Thyroid gland (tissue), 4 donors: ENCODE measurements around the gene TIMM17B. TPM values are rescaled to one million over a fixed set of nuclear protein-coding genes. Genes with fewer than 3 reads are reported as not detected.

Experiments used
- DNase-seq, 2 donors: peaks; one replicate each; pipeline ENCODE4 v3.0.0-alpha.2; 2019
- H3K27ac ChIP-seq, 3 donors: fragments of 200-600 bp; sonication (generic); 1 replicate in 2 of 3; 2 replicates in 1 of 3; pipeline ENCODE4 v1.5.1; 2016 to 2019; ENCODE audit warnings: mild to moderate bottlenecking in 1 of 3, moderate library complexity in 1 of 3
- H3K27me3 ChIP-seq: fragments of 200-600 bp; sonication (generic); one replicate; pipeline ENCODE4 v1.5.1; 2019
- H3K36me3 ChIP-seq, 2 donors: fragments of 200-600 bp; sonication (generic); one replicate each; pipeline ENCODE4 v1.5.1; 2016 to 2019
- H3K4me1 ChIP-seq, 2 donors: fragments of 200-600 bp; sonication (generic); one replicate each; pipeline ENCODE4 v1.5.1; 2017 to 2019
- H3K4me3 ChIP-seq, 3 donors: fragments of 200-600 bp; sonication (generic); replicated peaks in 1 of 3; 1 replicate in 2 of 3; 2 replicates in 1 of 3; pipeline ENCODE4 v1.5.1; 2016; ENCODE audit warnings: mild to moderate bottlenecking in 1 of 3
- H3K9me3 ChIP-seq: fragments of 200-600 bp; sonication (generic); one replicate; pipeline ENCODE4 v1.5.1; 2017
- POLR2A ChIP-seq, 2 donors: fragments of 450-650 bp; IDR thresholded peaks; one replicate each; pipeline ENCODE4 v1.6.1; 2017; ENCODE audit warnings: antibody characterized with exemption in 2 of 2, mild to moderate bottlenecking in 2 of 2, moderate library complexity in 1 of 2
- WGBS, 2 donors: methylation state at CpG; one replicate each; pipeline ENCODE4 v1.1.5; 2017; 5-methylcytosine and 5-hydroxymethylcytosine counted together
- intact Hi-C: fragments of 100-400 bp; cut with DNase I; formaldehyde crosslinking; loops from one replicate; pipeline ENCODE4 v1.15.1; 2023
- total RNA-seq, 4 donors: library from RNA; depleted of rRNA; stranded (reverse); fragments of >200 nt; gene quantifications; one replicate each; pipeline ENCODE4 v1.2.3, GENCODE V29; 2016
- TF ChIP-seq, protein P1 (sequence below), 6 experiments: fragments of 200-600 bp in 3 of 6; fragments of 450-650 bp in 3 of 6; sonication (generic) in 3 of 6; IDR thresholded peaks; one replicate each; pipeline ENCODE4 v1.5.1; 2016 to 2019; ENCODE audit warnings: antibody characterized with exemption in 6 of 6, mild to moderate bottlenecking in 2 of 6, inconsistent platforms in 1 of 6, moderate library complexity in 1 of 6

The TIMM17B gene
- total RNA-seq, 4 donors from 2014 or later, result 34.3 to 53.1 (median 41.2) TPM

DNA sequence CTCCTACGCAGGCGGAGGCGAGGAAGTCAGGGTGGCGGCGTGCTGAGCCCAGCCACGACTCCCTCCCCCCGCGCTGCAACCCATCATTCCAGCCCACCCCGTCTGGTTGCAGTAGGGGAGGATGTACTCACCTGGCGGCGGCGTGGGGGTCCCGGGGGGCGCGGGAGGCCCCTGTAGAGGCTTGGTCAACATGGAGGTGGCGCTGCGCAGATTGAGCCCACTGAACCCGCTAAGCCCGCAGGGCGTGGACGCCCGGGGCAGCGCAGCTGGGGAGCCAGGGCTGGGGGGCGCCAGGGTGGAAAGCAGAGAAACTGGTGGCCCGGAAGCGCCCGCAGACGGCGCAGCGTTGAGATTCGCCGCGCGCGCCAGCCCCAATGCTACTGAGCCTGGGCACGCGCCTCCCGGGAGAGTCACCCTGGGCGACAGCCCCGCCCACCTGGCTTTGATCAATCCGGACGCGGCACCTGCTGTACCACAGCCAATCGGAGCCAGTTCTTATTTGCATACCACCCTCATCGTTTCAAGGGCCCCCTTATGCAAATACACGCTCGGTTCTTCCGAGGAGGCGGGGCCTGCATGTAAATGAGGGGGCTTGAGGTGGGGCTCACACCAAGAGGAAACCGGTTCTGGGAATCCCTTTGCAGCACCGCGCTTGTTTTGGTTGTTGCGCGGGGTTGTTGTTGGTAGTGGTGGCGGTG lies 21.2 kb upstream of the TIMM17B start, which contains the start of gene PIM2:
PIM2 (minus strand) TSS at position 382 of the 698 bp plus-strand sequence; CDS start at position 192, 190 bp downstream.
- no peaks in the 10 kb centered on the region for H3K27me3 ChIP-seq
- H3K4me1 ChIP-seq, result peaks cover 4 to 12% of the 10 kb centered on the region in 2 donors
- TF ChIP-seq, protein P1, sequence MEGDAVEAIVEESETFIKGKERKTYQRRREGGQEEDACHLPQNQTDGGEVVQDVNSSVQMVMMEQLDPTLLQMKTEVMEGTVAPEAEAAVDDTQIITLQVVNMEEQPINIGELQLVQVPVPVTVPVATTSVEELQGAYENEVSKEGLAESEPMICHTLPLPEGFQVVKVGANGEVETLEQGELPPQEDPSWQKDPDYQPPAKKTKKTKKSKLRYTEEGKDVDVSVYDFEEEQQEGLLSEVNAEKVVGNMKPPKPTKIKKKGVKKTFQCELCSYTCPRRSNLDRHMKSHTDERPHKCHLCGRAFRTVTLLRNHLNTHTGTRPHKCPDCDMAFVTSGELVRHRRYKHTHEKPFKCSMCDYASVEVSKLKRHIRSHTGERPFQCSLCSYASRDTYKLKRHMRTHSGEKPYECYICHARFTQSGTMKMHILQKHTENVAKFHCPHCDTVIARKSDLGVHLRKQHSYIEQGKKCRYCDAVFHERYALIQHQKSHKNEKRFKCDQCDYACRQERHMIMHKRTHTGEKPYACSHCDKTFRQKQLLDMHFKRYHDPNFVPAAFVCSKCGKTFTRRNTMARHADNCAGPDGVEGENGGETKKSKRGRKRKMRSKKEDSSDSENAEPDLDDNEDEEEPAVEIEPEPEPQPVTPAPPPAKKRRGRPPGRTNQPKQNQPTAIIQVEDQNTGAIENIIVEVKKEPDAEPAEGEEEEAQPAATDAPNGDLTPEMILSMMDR (IDR thresholded peaks at IDR 0.05), result peak in 1 of 6 experiments; percentile 5
- peak; percentile 47 to 97 for TF ChIP-seq POLR2A (IDR thresholded peaks at IDR 0.05)
- H3K27ac ChIP-seq, result peak within 1 kb of the TSS; percentile 33 to 87 (median 80)
- H3K9me3 ChIP-seq, result no peaks in the 10 kb centered on the region
- peak; percentile 94 to 95 for DNase-seq
- intact Hi-C loops, result no loop called here
- peaks cover 13 to 15% of the 10 kb centered on the region in 2 donors for H3K36me3 ChIP-seq
- H3K4me3 ChIP-seq, result peak within 1 kb of the TSS in 2 of 3 donors; percentile 42
- WGBS, 2 donors, result 0% methylated on average over 5 to 8 of the region's 55 CpGs

DNA sequence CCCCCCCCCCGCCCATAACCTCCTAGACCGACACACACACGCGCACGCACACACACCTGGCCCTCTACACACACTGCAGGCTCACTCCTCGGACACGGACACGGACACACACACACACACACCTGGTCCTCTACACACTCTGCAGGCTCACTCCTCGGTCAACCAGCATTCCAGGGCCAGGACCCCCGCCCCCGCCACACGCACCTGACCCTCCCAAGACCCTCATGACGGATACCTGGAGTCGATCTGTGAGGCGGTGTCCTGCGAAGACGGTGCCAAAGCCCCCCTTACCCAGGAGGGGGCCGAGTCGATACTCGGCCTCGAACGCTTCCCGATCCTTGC lies 20.7 kb upstream of the TIMM17B start:
- H3K36me3 ChIP-seq, result peaks cover 8 to 10% of the 10 kb centered on the region in 2 donors
- intact Hi-C loops, result no loop called here
- no CpG with 5 or more reads among the region's 23 CpGs for WGBS, 2 donors

DNA sequence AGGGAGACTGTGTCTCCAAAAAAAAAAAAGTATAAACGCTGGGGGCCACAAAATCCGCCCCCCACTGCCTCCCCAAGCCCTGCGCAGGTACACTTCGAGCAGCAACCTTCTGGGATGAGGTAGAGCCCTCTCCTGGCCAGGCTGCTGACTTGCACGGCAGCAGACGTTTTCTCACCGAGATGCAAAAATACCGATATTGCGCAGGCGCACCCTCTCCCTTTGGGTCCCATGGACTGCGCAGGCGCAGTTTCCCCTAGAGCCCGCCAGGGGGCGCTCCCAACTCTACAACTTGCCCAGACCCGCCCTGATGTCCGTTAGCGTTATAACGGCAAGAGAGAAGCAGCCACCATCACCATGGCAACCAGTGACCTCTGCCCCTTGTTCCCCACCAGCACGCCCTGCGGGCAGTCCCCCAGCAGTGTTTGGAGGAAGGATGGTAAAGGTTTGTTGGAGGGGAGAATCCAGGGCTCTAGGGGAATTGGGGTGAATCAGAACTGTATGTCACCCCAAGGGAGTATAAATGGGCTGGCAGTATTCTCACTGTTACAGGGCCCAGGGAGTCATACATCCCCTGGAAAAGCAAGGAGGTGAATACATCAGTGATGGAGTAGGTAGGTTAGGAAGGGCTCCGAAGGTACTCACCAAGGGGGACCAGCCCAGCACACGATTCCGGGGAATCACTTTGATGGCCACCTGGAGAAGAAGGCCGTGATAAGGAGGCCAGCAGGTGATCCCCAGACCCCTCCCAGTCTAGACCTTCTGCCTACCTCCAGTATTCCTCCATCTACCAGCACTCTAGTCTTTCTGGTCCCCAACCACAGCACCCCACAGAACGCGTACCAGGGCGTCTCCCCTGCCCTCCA lies 19.8 kb upstream of the TIMM17B start:
- 30 to 47% methylated on average over 11 to 18 of the region's 27 CpGs for WGBS, 2 donors
- intact Hi-C loops, result no loop called here
- Histone ChIP-seq H3K9me3 (no peaks in the 10 kb centered on the region), H3K4me1 (peaks cover 4 to 12% of the 10 kb centered on the region in 2 donors), H3K27ac (no peak overlapping the region), H3K4me3 (peak overlapping the region in 1 of 3 donors; percentile 42), H3K27me3 (no peaks in the 10 kb centered on the region), H3K36me3 (peaks cover 3 to 4% of the 10 kb centered on the region in 2 donors)
- DNase-seq, result peak; percentile 88 to 89
- TF ChIP-seq, protein P1 (IDR thresholded peaks at IDR 0.05), result peak; percentile 76 to 90 (median 86)
- no peak for TF ChIP-seq POLR2A (IDR thresholded peaks at IDR 0.05)

More for the DNA sequence above, 20.7 kb upstream of the TIMM17B start:
- H3K4me1 ChIP-seq, result peaks cover 4 to 12% of the 10 kb centered on the region in 2 donors
- no peaks in the 10 kb centered on the region for H3K9me3 ChIP-seq
- H3K27ac ChIP-seq, result peak overlapping the region; percentile 33 to 87 (median 80)
- H3K4me3 ChIP-seq, result peak overlapping the region in 2 of 3 donors; percentile 42
- no peak for TF ChIP-seq POLR2A (IDR thresholded peaks at IDR 0.05)
- TF ChIP-seq, protein P1 (IDR thresholded peaks at IDR 0.05), result no peak
- H3K27me3 ChIP-seq, result no peaks in the 10 kb centered on the region
- DNase-seq, result no peak

DNA sequence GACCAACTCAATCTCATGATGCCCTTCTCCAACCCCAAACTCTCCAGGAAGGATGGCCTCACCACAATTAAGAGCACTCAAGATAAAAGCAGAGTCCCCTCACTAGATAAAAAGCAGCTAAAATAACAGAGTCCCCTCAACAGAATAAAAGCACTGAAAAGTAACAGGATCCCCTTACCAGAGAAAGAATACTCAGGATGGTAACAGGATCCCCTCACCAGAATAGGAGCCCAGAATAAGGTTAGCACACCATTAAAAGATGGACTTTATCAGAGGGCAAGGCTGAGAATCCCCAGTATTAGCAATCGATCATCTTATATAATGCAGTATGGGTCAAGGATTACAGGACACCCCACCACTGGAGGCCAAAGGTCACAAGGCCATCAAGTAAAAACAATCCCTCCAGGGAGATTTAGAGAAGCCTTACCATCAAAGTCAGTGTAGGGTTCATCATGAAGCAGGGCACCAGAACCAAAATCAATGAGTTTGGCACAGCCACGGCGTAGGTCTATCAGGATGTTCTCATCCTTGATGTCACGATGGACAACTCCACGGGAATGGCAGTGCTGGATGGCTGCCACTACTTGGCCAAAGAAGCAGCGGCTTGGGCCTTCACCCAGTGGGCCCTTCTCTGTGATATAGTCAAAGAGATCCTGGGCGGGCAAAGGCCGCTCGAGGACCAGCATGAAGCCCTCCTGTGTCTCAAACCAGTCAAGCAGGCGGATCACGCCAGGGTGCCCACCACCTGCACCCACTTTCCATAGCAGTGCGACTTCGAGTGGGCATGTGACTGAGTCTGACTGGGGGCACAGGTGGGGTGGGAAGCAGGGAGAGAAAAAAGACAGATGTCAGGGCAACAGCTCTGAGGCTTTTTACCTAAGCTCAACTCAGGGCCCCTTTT lies 17.3 kb upstream of the TIMM17B start:
- intact Hi-C loops, result no loop called here
- no peak for DNase-seq
- Histone ChIP-seq H3K27me3 (no peaks in the 10 kb centered on the region), H3K9me3 (no peaks in the 10 kb centered on the region), H3K4me1 (peaks cover 4 to 11% of the 10 kb centered on the region in 2 donors), H3K27ac (no peak overlapping the region), H3K4me3 (no peak overlapping the region), H3K36me3 (no peaks in the 10 kb centered on the region)
- no peak for TF ChIP-seq POLR2A (IDR thresholded peaks at IDR 0.05)
- TF ChIP-seq, protein P1 (IDR thresholded peaks at IDR 0.05), result no peak
- WGBS, 2 donors, result 86 to 89% methylated on average over 1 to 9 of the region's 13 CpGs
